ENCODE measurements around the gene ZMAT5. TPM values are rescaled to one million over a fixed set of nuclear protein-coding genes. Genes with fewer than 3 reads are reported as not detected.

ZMAT5 gene
- total and polyA plus RNA-seq, 2 of the 13 experiments (the other 11 are each of a cell fraction or from before 2014, with no cell fraction given): 20.7 to 27.8 TPM

DNA sequence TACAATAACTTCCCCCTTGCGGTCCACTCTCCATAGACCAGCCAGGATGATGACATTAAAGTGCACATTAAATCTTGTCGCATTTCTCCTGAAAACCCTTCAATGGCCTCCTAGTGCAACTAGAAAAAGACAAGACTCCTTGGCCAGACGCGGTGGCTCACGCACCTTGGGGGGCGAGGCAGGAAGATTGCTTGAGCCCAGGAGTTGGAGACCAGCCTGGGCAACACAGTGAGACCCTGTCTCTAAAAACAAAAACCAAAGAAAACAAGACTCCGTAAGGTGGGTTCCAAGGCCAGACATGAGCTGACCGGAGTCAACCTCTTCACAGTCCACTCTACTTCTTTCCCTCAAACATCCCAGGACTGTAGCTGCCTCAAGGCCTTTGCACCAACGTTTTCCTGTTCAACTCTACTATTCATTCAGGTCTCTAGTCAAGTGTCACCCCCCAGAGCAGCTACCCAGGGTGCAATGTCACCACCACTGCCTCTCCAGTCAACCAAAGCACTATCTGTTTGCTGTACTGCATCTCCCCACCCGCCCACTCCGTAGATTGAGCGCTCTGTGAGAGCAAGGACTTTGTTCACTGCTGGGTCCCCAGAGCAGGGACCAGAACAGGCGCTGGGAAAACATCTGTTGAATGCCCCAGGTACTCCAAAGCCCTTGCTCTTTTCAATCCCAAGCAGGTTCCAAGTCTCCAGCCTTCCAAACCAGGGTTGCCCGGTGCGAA, 739 bp downstream of the ZMAT5 start (continued):
- TF ChIP-seq TBX3 (IDR thresholded peaks at IDR 0.05; ENCODE audit: borderline replicate concordance) (no peak), ZNF616 (CRISPR knock-in tag; IDR thresholded peaks at IDR 0.05; ENCODE audit: low read depth) (no peak), MAFK (conservative IDR thresholded peaks at IDR 0.05 in 1 of 2, IDR thresholded peaks at IDR 0.05 in 1 of 2; ENCODE audit: low read length in 2 of 2) (no peak), FOXK1 (CRISPR knock-in tag; IDR thresholded peaks at IDR 0.05; ENCODE audit: borderline replicate concordance, low read depth) (no peak), NR2F2 (IDR thresholded peaks at IDR 0.05; ENCODE audit: borderline replicate concordance, low read depth) (peak; percentile 17; the same call in 1 of the 2 replicates), GLI4 (CRISPR knock-in tag; IDR thresholded peaks at IDR 0.05; ENCODE audit: borderline replicate concordance) (no peak), TAF1 (CRISPR knock-in tag; IDR thresholded peaks at IDR 0.05) (no peak), ZBTB3 (CRISPR knock-in tag; IDR thresholded peaks at IDR 0.05; ENCODE audit: borderline replicate concordance, low read depth) (no peak), ZNF143 (CRISPR knock-in tag; IDR thresholded peaks at IDR 0.05) (no peak), KLF9 (CRISPR knock-in tag; IDR thresholded peaks at IDR 0.05; ENCODE audit: low read depth) (no peak), ZNF567 (CRISPR knock-in tag; IDR thresholded peaks at IDR 0.05; ENCODE audit: borderline replicate concordance) (no peak)
- TF ChIP-seq, protein P1, sequence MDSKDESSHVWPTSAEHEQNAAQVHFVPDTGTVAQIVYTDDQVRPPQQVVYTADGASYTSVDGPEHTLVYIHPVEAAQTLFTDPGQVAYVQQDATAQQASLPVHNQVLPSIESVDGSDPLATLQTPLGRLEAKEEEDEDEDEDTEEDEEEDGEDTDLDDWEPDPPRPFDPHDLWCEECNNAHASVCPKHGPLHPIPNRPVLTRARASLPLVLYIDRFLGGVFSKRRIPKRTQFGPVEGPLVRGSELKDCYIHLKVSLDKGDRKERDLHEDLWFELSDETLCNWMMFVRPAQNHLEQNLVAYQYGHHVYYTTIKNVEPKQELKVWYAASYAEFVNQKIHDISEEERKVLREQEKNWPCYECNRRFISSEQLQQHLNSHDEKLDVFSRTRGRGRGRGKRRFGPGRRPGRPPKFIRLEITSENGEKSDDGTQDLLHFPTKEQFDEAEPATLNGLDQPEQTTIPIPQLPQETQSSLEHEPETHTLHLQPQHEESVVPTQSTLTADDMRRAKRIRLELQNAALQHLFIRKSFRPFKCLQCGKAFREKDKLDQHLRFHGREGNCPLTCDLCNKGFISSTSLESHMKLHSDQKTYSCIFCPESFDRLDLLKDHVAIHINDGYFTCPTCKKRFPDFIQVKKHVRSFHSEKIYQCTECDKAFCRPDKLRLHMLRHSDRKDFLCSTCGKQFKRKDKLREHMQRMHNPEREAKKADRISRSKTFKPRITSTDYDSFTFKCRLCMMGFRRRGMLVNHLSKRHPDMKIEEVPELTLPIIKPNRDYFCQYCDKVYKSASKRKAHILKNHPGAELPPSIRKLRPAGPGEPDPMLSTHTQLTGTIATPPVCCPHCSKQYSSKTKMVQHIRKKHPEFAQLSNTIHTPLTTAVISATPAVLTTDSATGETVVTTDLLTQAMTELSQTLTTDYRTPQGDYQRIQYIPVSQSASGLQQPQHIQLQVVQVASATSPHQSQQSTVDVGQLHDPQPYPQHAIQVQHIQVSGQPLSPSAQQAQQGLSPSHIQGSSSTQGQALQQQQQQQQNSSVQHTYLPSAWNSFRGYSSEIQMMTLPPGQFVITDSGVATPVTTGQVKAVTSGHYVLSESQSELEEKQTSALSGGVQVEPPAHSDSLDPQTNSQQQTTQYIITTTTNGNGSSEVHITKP (CRISPR knock-in tag; IDR thresholded peaks at IDR 0.05; ENCODE audit: low read depth): no peak
- TF ChIP-seq, protein P2, sequence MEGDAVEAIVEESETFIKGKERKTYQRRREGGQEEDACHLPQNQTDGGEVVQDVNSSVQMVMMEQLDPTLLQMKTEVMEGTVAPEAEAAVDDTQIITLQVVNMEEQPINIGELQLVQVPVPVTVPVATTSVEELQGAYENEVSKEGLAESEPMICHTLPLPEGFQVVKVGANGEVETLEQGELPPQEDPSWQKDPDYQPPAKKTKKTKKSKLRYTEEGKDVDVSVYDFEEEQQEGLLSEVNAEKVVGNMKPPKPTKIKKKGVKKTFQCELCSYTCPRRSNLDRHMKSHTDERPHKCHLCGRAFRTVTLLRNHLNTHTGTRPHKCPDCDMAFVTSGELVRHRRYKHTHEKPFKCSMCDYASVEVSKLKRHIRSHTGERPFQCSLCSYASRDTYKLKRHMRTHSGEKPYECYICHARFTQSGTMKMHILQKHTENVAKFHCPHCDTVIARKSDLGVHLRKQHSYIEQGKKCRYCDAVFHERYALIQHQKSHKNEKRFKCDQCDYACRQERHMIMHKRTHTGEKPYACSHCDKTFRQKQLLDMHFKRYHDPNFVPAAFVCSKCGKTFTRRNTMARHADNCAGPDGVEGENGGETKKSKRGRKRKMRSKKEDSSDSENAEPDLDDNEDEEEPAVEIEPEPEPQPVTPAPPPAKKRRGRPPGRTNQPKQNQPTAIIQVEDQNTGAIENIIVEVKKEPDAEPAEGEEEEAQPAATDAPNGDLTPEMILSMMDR (CRISPR knock-in tag; IDR thresholded peaks at IDR 0.05): 0 out of 2 replicates have a peak, but pooled peaks have one; percentile 8
- TF ChIP-seq, protein P3, sequence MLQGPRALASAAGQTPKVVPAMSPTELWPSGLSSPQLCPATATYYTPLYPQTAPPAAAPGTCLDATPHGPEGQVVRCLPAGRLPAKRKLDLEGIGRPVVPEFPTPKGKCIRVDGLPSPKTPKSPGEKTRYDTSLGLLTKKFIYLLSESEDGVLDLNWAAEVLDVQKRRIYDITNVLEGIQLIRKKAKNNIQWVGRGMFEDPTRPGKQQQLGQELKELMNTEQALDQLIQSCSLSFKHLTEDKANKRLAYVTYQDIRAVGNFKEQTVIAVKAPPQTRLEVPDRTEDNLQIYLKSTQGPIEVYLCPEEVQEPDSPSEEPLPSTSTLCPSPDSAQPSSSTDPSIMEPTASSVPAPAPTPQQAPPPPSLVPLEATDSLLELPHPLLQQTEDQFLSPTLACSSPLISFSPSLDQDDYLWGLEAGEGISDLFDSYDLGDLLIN (CRISPR knock-in tag; IDR thresholded peaks at IDR 0.05; ENCODE audit: borderline replicate concordance): 0 out of 2 replicates have a peak, but pooled peaks have one; percentile 44
- TF ChIP-seq, protein P4, sequence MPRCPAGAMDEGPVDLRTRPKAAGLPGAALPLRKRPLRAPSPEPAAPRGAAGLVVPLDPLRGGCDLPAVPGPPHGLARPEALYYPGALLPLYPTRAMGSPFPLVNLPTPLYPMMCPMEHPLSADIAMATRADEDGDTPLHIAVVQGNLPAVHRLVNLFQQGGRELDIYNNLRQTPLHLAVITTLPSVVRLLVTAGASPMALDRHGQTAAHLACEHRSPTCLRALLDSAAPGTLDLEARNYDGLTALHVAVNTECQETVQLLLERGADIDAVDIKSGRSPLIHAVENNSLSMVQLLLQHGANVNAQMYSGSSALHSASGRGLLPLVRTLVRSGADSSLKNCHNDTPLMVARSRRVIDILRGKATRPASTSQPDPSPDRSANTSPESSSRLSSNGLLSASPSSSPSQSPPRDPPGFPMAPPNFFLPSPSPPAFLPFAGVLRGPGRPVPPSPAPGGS (CRISPR knock-in tag; IDR thresholded peaks at IDR 0.05): no peak; the same call in 1 of the 2 replicates
- TF ChIP-seq, protein P5, sequence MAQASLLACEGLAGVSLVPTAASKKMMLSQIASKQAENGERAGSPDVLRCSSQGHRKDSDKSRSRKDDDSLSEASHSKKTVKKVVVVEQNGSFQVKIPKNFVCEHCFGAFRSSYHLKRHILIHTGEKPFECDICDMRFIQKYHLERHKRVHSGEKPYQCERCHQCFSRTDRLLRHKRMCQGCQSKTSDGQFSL (CRISPR knock-in tag; IDR thresholded peaks at IDR 0.05): peak; percentile 30; the same call in 1 of the 2 replicates
- TF ChIP-seq, protein P6, sequence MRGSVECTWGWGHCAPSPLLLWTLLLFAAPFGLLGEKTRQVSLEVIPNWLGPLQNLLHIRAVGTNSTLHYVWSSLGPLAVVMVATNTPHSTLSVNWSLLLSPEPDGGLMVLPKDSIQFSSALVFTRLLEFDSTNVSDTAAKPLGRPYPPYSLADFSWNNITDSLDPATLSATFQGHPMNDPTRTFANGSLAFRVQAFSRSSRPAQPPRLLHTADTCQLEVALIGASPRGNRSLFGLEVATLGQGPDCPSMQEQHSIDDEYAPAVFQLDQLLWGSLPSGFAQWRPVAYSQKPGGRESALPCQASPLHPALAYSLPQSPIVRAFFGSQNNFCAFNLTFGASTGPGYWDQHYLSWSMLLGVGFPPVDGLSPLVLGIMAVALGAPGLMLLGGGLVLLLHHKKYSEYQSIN (CRISPR knock-in tag; IDR thresholded peaks at IDR 0.05; ENCODE audit: borderline replicate concordance): no peak
